H9 (cell line): ENCODE results near the gene NUDT22. TPM values are rescaled to one million over a fixed set of nuclear protein-coding genes. Genes with fewer than 3 reads are reported as not detected.

Experiments used
- DNase-seq: peaks from one replicate; pipeline ENCODE4 v3.0.0-alpha.2; 2017
- H2AFZ ChIP-seq: one replicate; pipeline ENCODE4 v1.6.1; 2013; ENCODE audit warnings: mild to moderate bottlenecking, low read length, control low read depth, moderate library complexity
- H2AK5ac ChIP-seq: 2 replicates; pipeline ENCODE4 v1.6.1; 2013; ENCODE audit warnings: low read length, control low read depth, mixed read lengths; ENCODE audit not compliant: insufficient read length
- H2BK120ac ChIP-seq: one replicate; pipeline ENCODE4 v1.6.1; 2013; ENCODE audit warnings: low read depth, mild to moderate bottlenecking, low read length, control low read depth, inconsistent platforms; ENCODE audit not compliant: poor library complexity, severe bottlenecking
- H2BK12ac ChIP-seq: 2 replicates; pipeline ENCODE4 v1.6.1; 2013; ENCODE audit warnings: low read length, control low read depth, mixed read lengths, low read depth; ENCODE audit not compliant: insufficient read length
- H2BK15ac ChIP-seq: 2 replicates; pipeline ENCODE4 v1.6.1; 2013; ENCODE audit warnings: low read depth, low read length, control low read depth
- H2BK20ac ChIP-seq: one replicate; pipeline ENCODE4 v1.6.1; 2013; ENCODE audit warnings: low read depth, mild to moderate bottlenecking, low read length, control low read depth, inconsistent platforms; ENCODE audit not compliant: poor library complexity, severe bottlenecking
- H2BK5ac ChIP-seq: 2 replicates; pipeline ENCODE4 v1.6.1; 2013; ENCODE audit warnings: low read length, control low read depth, mixed read lengths; ENCODE audit not compliant: insufficient read length
- H3K14ac ChIP-seq: 2 replicates; pipeline ENCODE4 v1.6.1; 2013; ENCODE audit warnings: low read length, control low read depth; ENCODE audit not compliant: insufficient read depth
- H3K18ac ChIP-seq: 2 replicates; pipeline ENCODE4 v1.6.1; 2013; ENCODE audit warnings: low read depth, mild to moderate bottlenecking, mixed read lengths, low read length, control low read depth; ENCODE audit not compliant: insufficient read length
- H3K23ac ChIP-seq: 2 replicates; pipeline ENCODE4 v1.6.1; 2013; ENCODE audit warnings: low read length, control low read depth, mixed read lengths, low read depth; ENCODE audit not compliant: insufficient read length
- H3K23me2 ChIP-seq: 2 replicates; pipeline ENCODE4 v1.6.1; 2013; ENCODE audit warnings: low read depth, mild to moderate bottlenecking, mixed read lengths, low read length, control low read depth; ENCODE audit not compliant: insufficient read length, poor library complexity, severe bottlenecking
- H3K27ac ChIP-seq: 2 replicates; pipeline ENCODE4 v1.5.1; 2013; ENCODE audit warnings: low read length, control low read depth, mixed read lengths, low read depth; ENCODE audit not compliant: insufficient read length
- H3K27me3 ChIP-seq: 2 replicates; pipeline ENCODE4 v1.6.1; 2013; ENCODE audit warnings: low read length, control low read depth, inconsistent platforms; ENCODE audit not compliant: insufficient read depth
- H3K4ac ChIP-seq: 2 replicates; pipeline ENCODE4 v1.6.1; 2013; ENCODE audit warnings: low read depth, mild to moderate bottlenecking, control low read depth, inconsistent platforms, low read length, moderate library complexity
- H3K4me1 ChIP-seq: 2 replicates; pipeline ENCODE4 v1.6.1; 2013; ENCODE audit warnings: low read length, control low read depth, inconsistent platforms; ENCODE audit not compliant: insufficient read depth
- H3K4me2 ChIP-seq: 2 replicates; pipeline ENCODE4 v1.6.1; 2013; ENCODE audit warnings: low read length, control low read depth, mixed read lengths; ENCODE audit not compliant: insufficient read length, insufficient read depth
- H3K56ac ChIP-seq: 2 replicates; pipeline ENCODE4 v1.6.1; 2013; ENCODE audit warnings: low read depth, mild to moderate bottlenecking, mixed read lengths, low read length, control low read depth; ENCODE audit not compliant: insufficient read length
- H3K79me1 ChIP-seq: 2 replicates; pipeline ENCODE4 v1.6.1; 2013; ENCODE audit warnings: low read depth, mild to moderate bottlenecking, moderate library complexity, low read length, control low read depth, inconsistent platforms; ENCODE audit not compliant: insufficient read depth, poor library complexity, severe bottlenecking
- H3K79me2 ChIP-seq: 2 replicates; pipeline ENCODE4 v1.6.1; 2013; ENCODE audit warnings: low read length, control low read depth, inconsistent platforms; ENCODE audit not compliant: insufficient read depth
- H3K9ac ChIP-seq: 2 replicates; pipeline ENCODE4 v1.6.1; 2013; ENCODE audit warnings: low read length, control low read depth, mixed read lengths; ENCODE audit not compliant: insufficient read length; ENCODE audit errors: extremely low read depth
- H3K9me3 ChIP-seq: one replicate; pipeline ENCODE4 v1.6.1; 2013; ENCODE audit warnings: low read depth, low read length, inconsistent platforms; ENCODE audit not compliant: control insufficient read depth
- H3T11ph ChIP-seq: one replicate; pipeline ENCODE4 v1.6.1; 2013; ENCODE audit warnings: mild to moderate bottlenecking, low read length, control low read depth, inconsistent platforms
- H4K20me1 ChIP-seq: one replicate; pipeline ENCODE4 v1.6.1; 2013; ENCODE audit not compliant: control insufficient read depth, insufficient read length, insufficient read depth
- H4K5ac ChIP-seq: 2 replicates; pipeline ENCODE4 v1.6.1; 2013; ENCODE audit warnings: low read depth, mild to moderate bottlenecking, mixed read lengths, low read length, control low read depth; ENCODE audit not compliant: insufficient read length
- H4K8ac ChIP-seq: replicated peaks from 2 replicates; pipeline ENCODE4 v1.6.1; 2013; ENCODE audit warnings: low read length, control low read depth, mixed read lengths, low read depth; ENCODE audit not compliant: insufficient read length
- H4K91ac ChIP-seq: 2 replicates; pipeline ENCODE4 v1.6.1; 2013; ENCODE audit warnings: low read depth, mild to moderate bottlenecking, moderate library complexity, mixed read lengths, low read length, control low read depth; ENCODE audit not compliant: insufficient read length
- H3K27ac Mint-ChIP-seq, 3 experiments: 2 replicates in 2 of 3; 3 replicates in 1 of 3; pipeline ENCODE4 v1.8.0; 2020 to 2021; ENCODE audit warnings: mixed read lengths in 3 of 3, mild to moderate bottlenecking in 1 of 3, moderate library complexity in 1 of 3
- H3K27me3 Mint-ChIP-seq: 2 replicates; pipeline ENCODE4 v1.8.0; 2021; ENCODE audit warnings: low read depth, mild to moderate bottlenecking, moderate library complexity, mixed read lengths
- H3K36me3 Mint-ChIP-seq, 3 experiments: 2 replicates in 2 of 3; 3 replicates in 1 of 3; pipeline ENCODE4 v1.8.0; 2020 to 2021; ENCODE audit warnings: low read depth in 3 of 3, mixed read lengths in 3 of 3; ENCODE audit not compliant: insufficient read depth in 1 of 3
- H3K4me1 Mint-ChIP-seq, 2 experiments: 2 replicates each; pipeline ENCODE4 v1.8.0; 2020; ENCODE audit warnings: mixed read lengths in 2 of 2
- H3K4me3 Mint-ChIP-seq, 2 experiments: 2 replicates in 1 of 2; 3 replicates in 1 of 2; pipeline ENCODE4 v1.8.0; 2020 to 2021; ENCODE audit warnings: mild to moderate bottlenecking in 2 of 2, mixed read lengths in 2 of 2, moderate library complexity in 1 of 2
- H3K9me3 Mint-ChIP-seq, 2 experiments: 2 replicates in 1 of 2; 3 replicates in 1 of 2; pipeline ENCODE4 v1.8.0; 2020; ENCODE audit warnings: mild to moderate bottlenecking in 2 of 2, mixed read lengths in 2 of 2, moderate library complexity in 1 of 2
- WGBS: extraction: QIAGEN DNeasy Blood & Tissue Kit; methylation state at CpG from one replicate; pipeline ENCODE4 v1.1.7; 2013; ENCODE audit warnings: missing lambda C conversion rate, low lambda C conversion rate, mixed read lengths; ENCODE audit not compliant: insufficient read length; ENCODE audit errors: extremely low coverage; 5-methylcytosine and 5-hydroxymethylcytosine counted together
- total RNA-seq: library from RNA; stranded (reverse); gene quantifications from 2 replicates; pipeline ENCODE4 v1.2.1, GENCODE V29; 2021
- TF ChIP-seq, protein P1 (sequence below): fragments of 200-600 bp; sonication (generic); conservative IDR thresholded peaks from 3 replicates; pipeline ENCODE4 v1.8.0; 2021; ENCODE audit warnings: antibody characterized with exemption, mild to moderate bottlenecking

Gene NUDT22
- total RNA-seq, 1 experiment from 2014 or later, result 39.6 TPM

DNA sequence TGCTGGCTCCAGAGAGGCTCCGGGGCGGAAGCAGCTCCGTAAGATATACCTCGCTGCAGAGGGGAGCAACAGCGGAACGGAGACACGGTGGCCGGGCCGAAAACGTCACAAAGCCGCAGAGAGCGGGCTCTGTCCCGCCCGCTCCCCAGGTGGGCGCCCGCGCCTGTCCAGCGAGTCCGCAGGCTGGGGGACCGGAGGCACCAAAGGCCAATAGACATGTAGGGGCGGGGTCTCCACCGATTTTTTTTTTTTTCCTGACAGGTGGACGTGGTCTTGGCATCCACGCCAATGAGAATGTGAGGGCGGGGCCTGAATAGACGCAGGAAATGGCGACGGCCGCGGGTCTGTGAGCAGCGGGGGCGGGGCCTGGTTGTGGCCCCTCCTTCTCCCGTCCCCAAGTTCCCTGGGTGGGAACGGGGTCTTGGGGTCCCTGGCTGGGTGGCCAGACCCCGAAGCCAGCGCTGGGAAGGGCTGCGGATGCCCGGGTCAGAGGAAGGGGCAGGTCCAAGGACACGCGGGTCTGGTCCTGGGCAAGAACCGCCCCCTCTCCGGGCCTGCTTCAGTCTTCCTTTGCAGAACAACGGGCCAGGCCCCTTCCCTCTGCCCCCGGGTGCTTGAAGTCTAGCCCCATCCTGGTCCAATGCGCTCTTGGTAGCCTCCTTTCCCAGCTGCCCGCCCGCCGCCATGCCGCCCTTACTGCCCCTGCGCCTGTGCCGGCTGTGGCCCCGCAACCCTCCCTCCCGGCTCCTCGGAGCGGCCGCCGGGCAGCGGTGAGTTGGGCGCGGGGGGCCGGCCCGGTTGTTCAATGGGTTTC lies 4.3 kb downstream of the NUDT22 start, which contains the start of gene DNAJC4:
TSS of gene DNAJC4 (plus strand) at position 378 of the 814 bp plus-strand sequence. CDS start at position 685, 307 bp downstream.
- Histone ChIP-seq H3K9me3 (no peaks in the 10 kb centered on the region), H4K5ac (no peak within 1 kb of the TSS), H2BK15ac (no peak within 1 kb of the TSS), H3K9ac (peak within 1 kb of the TSS; percentile 33), H2BK12ac (no peak within 1 kb of the TSS), H3K79me1 (no peaks in the 10 kb centered on the region), H2AK5ac (no peak within 1 kb of the TSS), H3K4me2 (peak within 1 kb of the TSS; percentile 94), H4K8ac (no peak within 1 kb of the TSS), H2BK20ac (no peak within 1 kb of the TSS), H3T11ph (no peak within 1 kb of the TSS), H3K27ac (no peak within 1 kb of the TSS), H2AFZ (no peak within 1 kb of the TSS), H3K27me3 (no peaks in the 10 kb centered on the region; the same call in 1 of the 2 replicates), H3K23me2 (peaks cover 35% of the 10 kb centered on the region), H3K4ac (no peak within 1 kb of the TSS), H3K14ac (peak within 1 kb of the TSS; percentile 60), H3K79me2 (no peaks in the 10 kb centered on the region), H3K4me1 (0 out of 2 replicates have a peak, but pooled peaks cover 3% of the 10 kb centered on the region), H4K20me1 (no peaks in the 10 kb centered on the region), H2BK120ac (no peak within 1 kb of the TSS), H3K56ac (no peak within 1 kb of the TSS), H4K91ac (no peak within 1 kb of the TSS), H2BK5ac (no peak within 1 kb of the TSS), H3K18ac (peak within 1 kb of the TSS; percentile 84), H3K23ac (no peak within 1 kb of the TSS)
- peaks cover 2 to 3% (median 3%) of the 10 kb centered on the region in 3 experiments; a peak in 4 of 7 replicates for H3K36me3 Mint-ChIP-seq
- H3K4me3 Mint-ChIP-seq, result peak within 1 kb of the TSS; percentile 74 to 91
- no peaks in the 10 kb centered on the region for H3K9me3 Mint-ChIP-seq
- TF ChIP-seq, protein P1, sequence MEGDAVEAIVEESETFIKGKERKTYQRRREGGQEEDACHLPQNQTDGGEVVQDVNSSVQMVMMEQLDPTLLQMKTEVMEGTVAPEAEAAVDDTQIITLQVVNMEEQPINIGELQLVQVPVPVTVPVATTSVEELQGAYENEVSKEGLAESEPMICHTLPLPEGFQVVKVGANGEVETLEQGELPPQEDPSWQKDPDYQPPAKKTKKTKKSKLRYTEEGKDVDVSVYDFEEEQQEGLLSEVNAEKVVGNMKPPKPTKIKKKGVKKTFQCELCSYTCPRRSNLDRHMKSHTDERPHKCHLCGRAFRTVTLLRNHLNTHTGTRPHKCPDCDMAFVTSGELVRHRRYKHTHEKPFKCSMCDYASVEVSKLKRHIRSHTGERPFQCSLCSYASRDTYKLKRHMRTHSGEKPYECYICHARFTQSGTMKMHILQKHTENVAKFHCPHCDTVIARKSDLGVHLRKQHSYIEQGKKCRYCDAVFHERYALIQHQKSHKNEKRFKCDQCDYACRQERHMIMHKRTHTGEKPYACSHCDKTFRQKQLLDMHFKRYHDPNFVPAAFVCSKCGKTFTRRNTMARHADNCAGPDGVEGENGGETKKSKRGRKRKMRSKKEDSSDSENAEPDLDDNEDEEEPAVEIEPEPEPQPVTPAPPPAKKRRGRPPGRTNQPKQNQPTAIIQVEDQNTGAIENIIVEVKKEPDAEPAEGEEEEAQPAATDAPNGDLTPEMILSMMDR, result no peak
- peak within 1 kb of the TSS; percentile 54 to 88 (median 87); a peak in 5 of 7 replicates for H3K27ac Mint-ChIP-seq
- peak; percentile 98 for DNase-seq
- peaks cover 26 to 37% of the 10 kb centered on the region in 2 experiments for H3K4me1 Mint-ChIP-seq
- WGBS, result no CpG with 5 or more reads among the region's 62 CpGs
- H3K27me3 Mint-ChIP-seq, result peaks cover 20% of the 10 kb centered on the region
